ENCODE results near the gene MALSU1.

DNA sequence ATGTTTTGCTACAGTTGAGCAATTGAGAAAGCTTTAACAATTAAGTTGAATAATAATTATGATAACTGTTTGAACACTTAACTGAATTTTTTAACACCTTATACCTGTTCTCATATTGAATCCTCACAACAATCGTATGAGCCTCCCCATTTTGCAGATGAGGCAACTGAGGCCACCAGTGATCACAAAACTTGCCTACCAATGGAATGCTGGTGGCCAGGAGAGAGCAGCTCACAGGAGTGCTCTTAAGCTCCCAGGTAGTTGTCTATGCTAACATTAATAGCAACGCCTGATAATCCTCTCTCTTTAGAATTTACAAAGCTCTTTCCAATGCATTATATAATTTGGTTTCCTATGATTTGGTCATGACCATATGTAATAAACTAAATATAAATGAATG is 31.0 kb upstream of the MALSU1 start:
- TF ChIP-seq POLR2AphosphoS5 (IDR thresholded peaks at IDR 0.05; ENCODE audit: low read depth, low read length) (no peak), POLR2A (IDR thresholded peaks at IDR 0.05; ENCODE audit: low read depth, low read length) (no peak)
